Astrocyte (in vitro differentiated cells and primary cell): ENCODE measurements around the gene CACNA1E. TPM values are rescaled to one million over a fixed set of nuclear protein-coding genes. Genes with fewer than 3 reads are reported as not detected.
"Not testable (repeated sequence)": the region's sequence is repeated elsewhere in the genome, so short reads cannot be mapped to it uniquely, and the experiment has no call there.

Source experiments
- DNase-seq: peaks from one replicate; pipeline ENCODE4 v3.0.0-alpha.2; 2010; ENCODE audit warnings: low read depth
- FAIRE-seq: peaks from 2 replicates; lab custom pipeline; 2011; peaks lifted over from hg19 to GRCh38; lab: Jason Lieb, UNC
- H2AFZ ChIP-seq: 2 replicates; pipeline ENCODE4 v1.6.0; 2012; ENCODE audit warnings: low read depth, low read length, inconsistent platforms
- H3K27ac ChIP-seq: 2 replicates; pipeline ENCODE4 v1.5.1; 2011; ENCODE audit warnings: low read depth, low read length, inconsistent platforms
- H3K27me3 ChIP-seq: 2 replicates; pipeline ENCODE4 v1.6.0; 2011; ENCODE audit warnings: low read length, inconsistent platforms; ENCODE audit not compliant: insufficient read depth
- H3K36me3 ChIP-seq: 2 replicates; pipeline ENCODE4 v1.5.1; 2011; ENCODE audit warnings: low read length, inconsistent platforms; ENCODE audit not compliant: insufficient read depth
- H3K4me1 ChIP-seq: 2 replicates; pipeline ENCODE4 v1.5.1; 2011; ENCODE audit warnings: low read length, inconsistent platforms; ENCODE audit not compliant: insufficient read depth
- H3K4me2 ChIP-seq: 2 replicates; pipeline ENCODE4 v1.6.0; 2012; ENCODE audit warnings: low read length, inconsistent platforms
- H3K4me3 ChIP-seq: 2 replicates; pipeline ENCODE4 v1.5.1; 2011; ENCODE audit warnings: low read depth, mild to moderate bottlenecking, low read length, inconsistent platforms; ENCODE audit not compliant: insufficient read depth
- H3K79me2 ChIP-seq: 2 replicates; pipeline ENCODE4 v1.6.0; 2012; ENCODE audit warnings: mild to moderate bottlenecking, low read length, inconsistent platforms; ENCODE audit not compliant: insufficient read depth
- H3K9ac ChIP-seq: 2 replicates; pipeline ENCODE4 v1.6.0; 2012; ENCODE audit warnings: mild to moderate bottlenecking, low read length, inconsistent platforms
- H3K9me3 ChIP-seq: 2 replicates; pipeline ENCODE4 v1.5.1; 2012; ENCODE audit warnings: low read depth, mild to moderate bottlenecking, low read length, inconsistent platforms; ENCODE audit not compliant: insufficient read depth
- H4K20me1 ChIP-seq: 2 replicates; pipeline ENCODE4 v1.6.0; 2012; ENCODE audit warnings: low read length, inconsistent platforms; ENCODE audit not compliant: insufficient read depth
- H3K27ac Mint-ChIP-seq: one replicate; pipeline ENCODE4 v1.8.0; 2021; ENCODE audit warnings: mild to moderate bottlenecking, mixed read lengths; ENCODE audit not compliant: unreplicated experiment
- H3K27me3 Mint-ChIP-seq: one replicate; pipeline ENCODE4 v1.8.0; 2021; ENCODE audit warnings: low read depth, mixed read lengths; ENCODE audit not compliant: unreplicated experiment
- H3K36me3 Mint-ChIP-seq: one replicate; pipeline ENCODE4 v1.8.0; 2021; ENCODE audit warnings: low read depth, mixed read lengths; ENCODE audit not compliant: unreplicated experiment
- H3K4me1 Mint-ChIP-seq: one replicate; pipeline ENCODE4 v1.8.0; 2021; ENCODE audit warnings: low read depth, mixed read lengths; ENCODE audit not compliant: unreplicated experiment
- H3K4me3 Mint-ChIP-seq: one replicate; pipeline ENCODE4 v1.8.0; 2021; ENCODE audit warnings: mild to moderate bottlenecking, moderate library complexity, mixed read lengths; ENCODE audit not compliant: unreplicated experiment
- H3K9me3 Mint-ChIP-seq: one replicate; pipeline ENCODE4 v1.8.0; 2021; ENCODE audit warnings: mild to moderate bottlenecking, mixed read lengths; ENCODE audit not compliant: unreplicated experiment
- CTCF ChIP-seq: IDR thresholded peaks from 2 replicates; pipeline ENCODE4 v1.5.1; 2011; ENCODE audit warnings: low read depth, mild to moderate bottlenecking, inconsistent platforms, low read length, moderate library complexity; ENCODE audit not compliant: insufficient read depth
- EZH2 ChIP-seq: IDR thresholded peaks from 2 replicates; pipeline ENCODE4 v1.6.1; 2012; ENCODE audit warnings: mild to moderate bottlenecking, low read length, inconsistent platforms; ENCODE audit not compliant: insufficient read depth
- total RNA-seq: library from RNA; stranded (reverse); gene quantifications from 2 replicates; pipeline ENCODE4 v1.2.1, GENCODE V29; 2021

CACNA1E gene
- total RNA-seq, 1 donor from 2014 or later: 0.07 TPM

- no peak overlapping the region for H2AFZ ChIP-seq
- H3K4me2 ChIP-seq: no peak overlapping the region
- H3K9ac ChIP-seq: no peak overlapping the region
- H3K4me3 ChIP-seq: no peak overlapping the region
- Mint-ChIP-seq H3K27me3 (no peaks in the 10 kb centered on the region), H3K27ac (no peak overlapping the region), H3K36me3 (no peaks in the 10 kb centered on the region), H3K4me1 (no peaks in the 10 kb centered on the region), H3K4me3 (no peak overlapping the region), H3K9me3 (peaks cover 3% of the 10 kb centered on the region)
- TF ChIP-seq CTCF (no peak), EZH2 (no peak)
- H3K9me3 ChIP-seq: no peaks in the 10 kb centered on the region
- H3K27ac ChIP-seq: no peak overlapping the region
- no peak for FAIRE-seq
- no peaks in the 10 kb centered on the region for H3K4me1 ChIP-seq
- no peaks in the 10 kb centered on the region for H3K79me2 ChIP-seq
- no peaks in the 10 kb centered on the region for H3K27me3 ChIP-seq
- H3K36me3 ChIP-seq: no peaks in the 10 kb centered on the region
- H4K20me1 ChIP-seq: no peaks in the 10 kb centered on the region
- DNase-seq: no peak
Measured at GRCh38 chr1:181818459-181818858, 335.1 kb downstream of the CACNA1E start.

GRCh38 chr1:181818943-181819342, 335.6 kb downstream of the CACNA1E start:
- Histone ChIP-seq H3K9ac (no peak overlapping the region), H3K27me3 (no peaks in the 10 kb centered on the region), H3K4me1 (no peaks in the 10 kb centered on the region), H3K9me3 (no peaks in the 10 kb centered on the region), H3K4me2 (no peak overlapping the region), H4K20me1 (no peaks in the 10 kb centered on the region), H3K79me2 (no peaks in the 10 kb centered on the region), H3K4me3 (no peak overlapping the region), H2AFZ (no peak overlapping the region), H3K27ac (no peak overlapping the region), H3K36me3 (no peaks in the 10 kb centered on the region)
- H3K36me3 Mint-ChIP-seq: no peaks in the 10 kb centered on the region
- H3K9me3 Mint-ChIP-seq: peaks cover 3% of the 10 kb centered on the region
- H3K27me3 Mint-ChIP-seq: no peaks in the 10 kb centered on the region
- FAIRE-seq (no peak), DNase-seq (no peak)
- H3K4me1 Mint-ChIP-seq: no peaks in the 10 kb centered on the region
- H3K4me3 Mint-ChIP-seq: no peak overlapping the region
- H3K27ac Mint-ChIP-seq: no peak overlapping the region
- TF ChIP-seq CTCF: no peak
- TF ChIP-seq EZH2: no peak

- Mint-ChIP-seq H3K36me3 (no peaks in the 10 kb centered on the region), H3K4me3 (no peak overlapping the region)
- H3K9ac ChIP-seq: no peak overlapping the region
Measured at GRCh38 chr1:181821701-181822100, 338.4 kb downstream of the CACNA1E start.

GRCh38 chr1:181832173-181832880, 349.0 kb downstream of the CACNA1E start:
- H3K36me3 ChIP-seq, H3K36me3 Mint-ChIP-seq, H3K27me3 Mint-ChIP-seq, H3K4me3 Mint-ChIP-seq, H3K4me2 ChIP-seq, H3K4me1 ChIP-seq, H3K4me1 Mint-ChIP-seq, H3K79me2 ChIP-seq, H4K20me1 ChIP-seq, H3K27ac ChIP-seq, H3K27ac Mint-ChIP-seq, H3K27me3 ChIP-seq, DNase-seq, H3K9ac ChIP-seq, FAIRE-seq, H3K9me3 ChIP-seq, H2AFZ ChIP-seq, H3K4me3 ChIP-seq: not testable (repeated sequence)
- peaks cover 10% of the 10 kb centered on the region for H3K9me3 Mint-ChIP-seq

More at GRCh38 chr1:181821701-181822100, 338.4 kb downstream of the CACNA1E start:
- Histone ChIP-seq H3K9me3 (no peaks in the 10 kb centered on the region), H2AFZ (no peak overlapping the region), H3K36me3 (no peaks in the 10 kb centered on the region), H3K79me2 (no peaks in the 10 kb centered on the region), H4K20me1 (no peaks in the 10 kb centered on the region), H3K27ac (no peak overlapping the region), H3K4me1 (no peaks in the 10 kb centered on the region), H3K27me3 (no peaks in the 10 kb centered on the region), H3K4me2 (no peak overlapping the region), H3K4me3 (no peak overlapping the region)
- Mint-ChIP-seq H3K9me3 (no peaks in the 10 kb centered on the region), H3K4me1 (no peaks in the 10 kb centered on the region), H3K27ac (no peak overlapping the region), H3K27me3 (no peaks in the 10 kb centered on the region)
- no peak for DNase-seq
- no peak for TF ChIP-seq CTCF
- TF ChIP-seq EZH2: no peak
- FAIRE-seq: no peak
